Cardiac ventricle fibroblast (primary cell): ENCODE measurements around the gene TMEM126B. TPM values are rescaled to one million over a fixed set of nuclear protein-coding genes. Genes with fewer than 3 reads are reported as not detected.

ENCODE experiments used
- total RNA-seq: library from RNA; depleted of rRNA; stranded (reverse); fragments of >200 nt; gene quantifications from 2 replicates; pipeline ENCODE4 v1.2.3, GENCODE V29; 2015

Gene TMEM126B
- total RNA-seq, result 38.9 and 41.2 TPM in 2 replicates

DNA sequence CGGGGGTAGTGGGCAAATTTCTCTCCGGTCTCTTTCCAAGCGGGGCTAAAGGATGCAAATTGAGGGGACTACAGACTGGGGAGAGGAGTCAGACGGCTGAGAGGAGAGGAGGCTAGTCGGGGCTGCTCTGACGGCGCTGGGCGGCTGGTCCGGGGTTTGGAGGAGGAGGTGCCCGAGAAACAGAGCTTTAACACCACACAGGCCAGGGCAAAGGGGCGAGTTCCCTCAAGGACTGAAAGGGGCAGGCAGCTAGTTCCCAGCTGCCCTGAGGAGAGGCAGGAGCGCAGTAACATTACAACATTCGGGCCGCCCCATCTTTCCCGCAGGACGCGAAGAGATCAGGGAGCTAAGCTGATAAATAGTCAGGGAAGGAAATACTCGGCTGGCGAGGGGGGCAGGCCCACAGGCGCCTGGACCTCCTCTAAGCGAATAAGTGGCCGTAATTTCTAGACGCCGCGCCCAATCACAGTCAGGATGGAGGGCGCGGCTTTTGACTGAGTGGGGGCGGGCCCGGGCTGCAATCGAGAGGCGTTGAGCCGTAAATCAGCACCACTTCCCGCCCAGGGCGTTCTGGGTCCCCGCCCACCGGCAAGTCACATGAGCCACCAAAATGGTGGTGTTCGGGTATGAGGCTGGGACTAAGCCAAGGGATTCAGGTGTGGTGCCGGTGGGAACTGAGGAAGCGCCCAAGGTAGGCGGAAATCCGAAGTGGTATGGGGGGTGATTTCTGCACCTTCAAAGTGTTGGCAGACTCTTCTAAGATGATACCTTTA, at the start of gene TMEM126B:
TSS of gene TMEM126B (plus strand) at position 596 of the 773 bp plus-strand sequence. CDS start at position 611, 15 bp downstream.

DNA sequence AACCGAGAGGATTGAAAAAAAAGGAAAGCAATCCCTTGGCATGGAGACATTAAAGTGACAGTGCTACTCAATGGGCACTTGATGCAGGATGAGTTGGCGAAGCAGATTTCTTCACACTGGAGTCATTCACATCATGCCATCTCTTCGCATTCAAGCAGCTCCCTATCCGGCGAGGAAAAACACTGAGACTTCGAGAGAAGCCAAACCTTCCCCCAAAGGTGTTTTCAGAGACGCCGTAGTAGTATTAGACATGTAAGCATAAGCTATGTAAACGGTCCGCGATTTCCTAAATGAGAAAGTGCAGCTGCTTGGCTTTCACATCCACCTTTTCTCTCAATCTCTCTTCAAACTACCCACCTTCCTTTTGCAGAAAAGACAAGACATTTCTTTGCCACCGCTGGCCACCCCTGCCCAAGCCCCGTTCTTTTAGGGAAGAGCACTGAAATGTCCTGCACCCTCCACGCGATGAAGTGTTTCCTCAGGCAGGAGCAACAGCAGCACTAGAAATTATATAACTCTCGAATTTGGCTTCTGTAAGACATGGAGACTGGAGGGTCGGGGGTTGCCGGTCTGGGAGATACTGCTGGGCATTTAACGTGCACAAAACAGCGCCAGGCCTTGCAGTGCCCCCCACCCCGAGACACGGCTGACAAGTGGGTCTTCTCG, 928 bp upstream of the TMEM126B start, which contains the start of gene DLG2:
TSS of gene DLG2 (minus strand) at position 13 of the 666 bp plus-strand sequence.

DNA sequence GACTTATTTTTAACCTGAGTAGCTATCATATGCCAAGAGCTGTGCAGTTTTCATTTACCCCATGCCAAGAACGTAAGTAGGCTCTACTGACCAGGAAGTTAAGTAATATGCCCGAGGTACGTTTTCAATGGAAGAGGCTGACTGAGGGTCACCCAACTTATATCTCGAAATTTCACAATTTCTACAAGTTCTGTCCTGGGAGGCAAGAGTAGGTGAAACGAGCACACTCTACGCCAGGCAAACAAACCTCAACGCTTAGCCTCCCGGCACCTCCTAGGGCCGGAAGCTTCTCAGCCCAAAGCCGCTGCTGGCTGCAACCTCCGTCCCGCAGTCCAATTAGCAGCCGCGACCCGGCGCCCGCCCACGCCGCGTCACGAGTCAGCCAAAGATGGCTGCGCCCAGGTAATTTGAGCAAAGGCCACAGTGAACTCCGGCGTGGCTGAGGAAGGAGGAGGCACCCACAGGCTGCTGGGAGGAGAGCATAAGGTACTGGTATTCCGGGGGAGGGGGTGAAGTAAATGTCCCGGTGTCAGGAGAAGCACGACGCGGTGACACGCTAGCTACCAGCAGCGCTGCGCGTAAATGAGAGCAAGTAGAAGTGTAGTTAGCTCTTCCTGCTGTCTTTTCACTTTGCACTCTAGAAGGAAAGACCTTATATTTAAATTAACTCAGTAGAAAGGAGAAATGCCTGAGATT, 19.4 kb downstream of the TMEM126B start, which contains the start of gene TMEM126A:
TSS of gene TMEM126A (plus strand) at position 364 of the 696 bp plus-strand sequence. CDS start 2,289 bp downstream, outside the sequence.

DNA sequence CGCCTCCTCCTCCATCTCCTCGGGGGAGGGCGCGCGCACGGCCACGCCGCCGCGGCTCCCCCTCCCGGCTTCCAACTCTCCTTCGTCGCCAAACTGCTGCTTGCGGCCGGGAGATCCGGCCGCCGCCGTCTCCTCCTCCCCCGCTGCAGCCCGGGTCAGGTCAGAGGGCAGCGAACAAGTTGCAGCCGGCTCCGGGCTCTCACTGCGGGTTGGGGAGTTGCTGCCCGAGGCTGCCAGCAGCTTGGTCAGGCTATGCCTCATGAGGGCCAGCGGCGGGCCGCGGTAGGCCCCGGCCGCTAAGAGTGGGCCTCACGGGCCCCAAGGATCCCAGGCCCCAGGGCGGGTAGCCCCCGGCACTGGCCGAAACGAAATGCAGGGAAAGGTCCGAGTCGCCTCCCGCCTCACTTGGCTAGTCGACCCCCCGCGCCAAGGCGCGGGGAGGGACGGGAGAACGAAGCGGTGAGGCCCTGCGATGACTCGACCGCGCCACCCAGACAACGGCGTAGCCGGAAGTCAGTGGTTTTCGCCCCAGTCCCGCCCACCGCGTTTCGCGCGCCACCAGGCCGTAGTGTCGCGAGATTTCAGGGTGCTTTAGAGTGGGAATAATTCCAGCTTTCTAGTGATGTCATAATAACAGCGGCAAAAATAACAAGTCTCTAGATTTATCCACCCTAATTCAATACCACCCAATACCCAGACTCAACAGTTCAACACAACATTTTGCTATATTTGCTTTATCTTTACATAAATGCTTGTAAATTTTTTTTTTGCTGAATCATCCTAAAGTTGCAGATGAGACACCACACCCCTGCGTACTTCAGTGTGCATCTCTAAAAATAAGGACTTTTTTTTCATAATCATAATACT, 36.5 kb downstream of the TMEM126B start, which contains the start of gene CREBZF:
TSS of gene CREBZF (minus strand) at position 515 of the 867 bp plus-strand sequence. CDS start at position 261, 254 bp downstream.

DNA sequence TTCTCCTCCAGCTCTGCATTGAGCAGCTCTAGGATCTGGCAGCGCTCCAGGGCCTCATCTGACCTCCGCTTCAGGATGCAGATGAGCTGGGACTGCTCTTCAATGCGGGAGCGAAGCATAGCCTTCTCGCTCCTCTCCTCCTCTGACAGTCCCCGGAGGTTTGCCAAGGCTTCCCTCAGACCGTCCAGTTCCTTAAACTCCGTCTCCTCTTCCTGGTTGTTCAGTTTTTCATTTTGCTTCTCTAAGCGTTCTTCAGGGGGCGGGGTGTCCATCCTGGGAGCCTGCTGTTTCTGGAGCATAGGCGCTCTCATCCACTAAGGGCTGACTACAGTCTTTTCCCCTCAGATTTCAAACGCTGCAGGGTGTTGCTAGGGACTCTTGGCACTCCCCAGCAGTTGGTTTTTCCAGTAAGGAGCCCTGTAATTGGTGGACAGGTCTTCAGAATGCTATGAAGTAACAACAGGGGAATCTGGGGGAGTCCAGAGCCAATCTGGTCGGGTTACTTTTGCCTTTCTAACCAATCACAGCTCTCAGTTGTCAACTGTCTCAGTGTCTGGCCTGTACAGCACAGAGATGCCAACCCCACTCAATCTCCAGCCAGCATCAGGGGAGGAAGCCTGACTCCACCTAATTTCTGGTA, 57.5 kb downstream of the TMEM126B start, which contains the start of gene CCDC89:
TSS of gene CCDC89 (minus strand) at position 376 of the 640 bp plus-strand sequence. CDS start at position 311, 65 bp downstream.

Other genes with a start within 250 kb of the TMEM126B start
- gene DLG2, start 1.2 kb upstream of the TMEM126B start, total RNA-seq, result 0.93 and 0.94 TPM in 2 replicates
- 12.7 and 18.5 TPM in 2 replicates for gene TMEM126A, start 19.4 kb downstream of the TMEM126B start, total RNA-seq
- gene CREBZF, start 36.5 kb downstream of the TMEM126B start, total RNA-seq, result 18.2 and 20.2 TPM in 2 replicates
- gene CCDC89, start 57.6 kb downstream of the TMEM126B start, total RNA-seq, result 2.7 and 7.1 TPM in 2 replicates
- gene SYTL2, start 182.5 kb downstream of the TMEM126B start, total RNA-seq, result 5.2 and 8.2 TPM in 2 replicates
- gene CCDC83, start 226.8 kb downstream of the TMEM126B start, total RNA-seq, result 0.34 TPM in 1 of 2 replicates, not detected in the other